DOHH2 (cell line): ENCODE measurements around the gene CNN3.

Experiments
- CTCF ChIP-seq: fragments of 200-600 bp; sonication (generic); IDR thresholded peaks from one replicate; pipeline ENCODE4 v1.5.1; 2014; ENCODE audit warnings: antibody characterized with exemption, mild to moderate bottlenecking, low read depth, low read length; ENCODE audit not compliant: poor library complexity, severe bottlenecking
- EZH2phosphoT487 ChIP-seq: fragments of 200-600 bp; sonication (generic); IDR thresholded peaks from 2 replicates; pipeline ENCODE4 v1.6.1; 2017; ENCODE audit warnings: borderline replicate concordance, mild to moderate bottlenecking, antibody characterized with exemption, low read length, moderate library complexity, mixed read lengths

GRCh38 chr1:94925004-94925403, 1.9 kb downstream of the CNN3 start:
- TF ChIP-seq CTCF (no peak), EZH2phosphoT487 (no peak)
